Breast epithelium (tissue), 3 donors: ENCODE measurements around the gene PIK3CD.

Source experiments
- POLR2A ChIP-seq: fragments of 450-650 bp; IDR thresholded peaks from one replicate; pipeline ENCODE4 v1.6.1; 2016; ENCODE audit warnings: antibody characterized with exemption, mild to moderate bottlenecking, moderate library complexity
- POLR2AphosphoS5 ChIP-seq, 3 donors: sonication (generic); formaldehyde crosslinking; IDR thresholded peaks; one replicate each; pipeline ENCODE4 v1.6.1; 2017; ENCODE audit warnings: antibody characterized with exemption in 3 of 3
- TF ChIP-seq, protein P1 (sequence below), 3 donors: fragments of 450-650 bp; IDR thresholded peaks; one replicate each; pipeline ENCODE4 v1.5.1; 2016 to 2017; ENCODE audit warnings: antibody characterized with exemption in 3 of 3, mild to moderate bottlenecking in 3 of 3, moderate library complexity in 3 of 3

DNA sequence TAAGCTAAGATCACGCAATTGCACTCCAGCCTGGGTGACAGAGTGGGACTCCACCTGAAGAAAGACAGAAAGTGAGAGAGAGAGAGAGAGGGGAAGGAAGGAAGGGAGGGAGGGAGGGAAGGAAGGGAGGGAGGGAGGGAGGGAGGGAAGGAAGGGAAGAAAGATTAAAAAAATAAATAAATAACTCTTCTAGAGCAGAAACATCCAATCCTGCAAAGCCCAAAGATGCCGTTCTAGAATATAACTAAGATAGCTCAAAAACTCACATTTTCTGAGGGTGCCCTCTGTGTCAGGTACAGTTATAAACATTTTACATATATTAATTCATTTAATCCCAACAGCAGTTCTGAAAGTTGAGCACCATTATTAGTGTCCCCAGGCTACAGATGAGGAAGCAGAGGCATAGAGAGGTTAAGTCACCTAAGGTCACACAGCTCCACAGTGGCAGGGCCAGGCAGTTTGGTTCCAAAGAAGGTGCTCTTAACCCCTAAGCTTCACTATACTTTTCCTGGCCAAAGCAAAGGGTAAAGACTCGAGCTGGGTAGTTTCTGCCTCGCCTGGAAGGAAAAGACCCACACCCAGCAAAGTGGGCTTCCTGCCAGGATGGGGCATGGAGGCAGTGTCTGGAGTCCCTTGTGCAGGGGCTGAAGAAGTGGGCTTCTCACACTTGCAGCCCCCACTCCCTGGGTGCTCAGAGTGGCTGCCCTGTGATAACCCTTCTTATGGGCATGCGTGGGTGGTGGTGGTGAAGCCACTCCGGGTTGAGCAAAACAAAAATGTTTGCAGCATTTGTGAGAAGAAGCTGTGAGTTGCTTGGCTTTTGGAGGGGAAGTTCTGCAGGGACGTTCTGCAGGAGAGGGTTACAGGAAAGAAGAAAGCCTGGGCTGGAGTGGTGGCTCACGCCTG, 7.9 kb upstream of the PIK3CD start:
- TF ChIP-seq POLR2AphosphoS5 (IDR thresholded peaks at IDR 0.05) (no peak), POLR2A (no peak)
- TF ChIP-seq, protein P1, sequence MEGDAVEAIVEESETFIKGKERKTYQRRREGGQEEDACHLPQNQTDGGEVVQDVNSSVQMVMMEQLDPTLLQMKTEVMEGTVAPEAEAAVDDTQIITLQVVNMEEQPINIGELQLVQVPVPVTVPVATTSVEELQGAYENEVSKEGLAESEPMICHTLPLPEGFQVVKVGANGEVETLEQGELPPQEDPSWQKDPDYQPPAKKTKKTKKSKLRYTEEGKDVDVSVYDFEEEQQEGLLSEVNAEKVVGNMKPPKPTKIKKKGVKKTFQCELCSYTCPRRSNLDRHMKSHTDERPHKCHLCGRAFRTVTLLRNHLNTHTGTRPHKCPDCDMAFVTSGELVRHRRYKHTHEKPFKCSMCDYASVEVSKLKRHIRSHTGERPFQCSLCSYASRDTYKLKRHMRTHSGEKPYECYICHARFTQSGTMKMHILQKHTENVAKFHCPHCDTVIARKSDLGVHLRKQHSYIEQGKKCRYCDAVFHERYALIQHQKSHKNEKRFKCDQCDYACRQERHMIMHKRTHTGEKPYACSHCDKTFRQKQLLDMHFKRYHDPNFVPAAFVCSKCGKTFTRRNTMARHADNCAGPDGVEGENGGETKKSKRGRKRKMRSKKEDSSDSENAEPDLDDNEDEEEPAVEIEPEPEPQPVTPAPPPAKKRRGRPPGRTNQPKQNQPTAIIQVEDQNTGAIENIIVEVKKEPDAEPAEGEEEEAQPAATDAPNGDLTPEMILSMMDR (IDR thresholded peaks at IDR 0.05) = no peak
